Ovary (tissue), 3 donors: ENCODE measurements around the gene PABPN1.

Experiments used
- EP300 ChIP-seq: sonication (generic); formaldehyde crosslinking; IDR thresholded peaks from one replicate; pipeline ENCODE4 v1.6.1; 2017; ENCODE audit warnings: antibody characterized with exemption
- TF ChIP-seq, protein P1 (sequence below), 3 donors: fragments of 450-650 bp in 2 of 3; fragments of 200-600 bp in 1 of 3; IDR thresholded peaks; one replicate each; pipeline versions ENCODE4 v1.5.1 to v1.8.0; 2016 to 2022; ENCODE audit warnings: antibody characterized with exemption in 3 of 3, mild to moderate bottlenecking in 1 of 3
- donor health status: DM: no; HTN: no; CAD: no.

DNA sequence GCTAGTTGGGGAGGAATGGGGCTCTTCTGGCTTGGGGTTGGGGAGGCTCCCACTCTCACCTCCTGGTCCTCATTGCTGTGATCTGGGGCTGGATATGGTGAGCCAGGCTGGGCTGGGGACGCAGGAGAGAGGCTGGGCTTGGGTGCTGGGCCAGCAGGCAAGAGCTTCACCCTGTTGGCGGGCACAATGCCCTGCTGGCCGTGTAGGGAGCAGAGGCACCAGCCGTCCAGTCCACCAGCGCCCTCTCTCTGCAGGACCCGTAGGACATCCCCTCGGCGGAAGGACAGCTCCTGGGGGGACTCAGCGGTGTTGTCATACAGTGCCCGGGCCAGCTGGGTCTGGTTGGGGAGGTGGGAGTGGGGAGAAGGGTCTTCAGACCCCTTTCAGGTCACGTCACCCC, 39.2 kb downstream of the PABPN1 start:
- TF ChIP-seq, protein P1, sequence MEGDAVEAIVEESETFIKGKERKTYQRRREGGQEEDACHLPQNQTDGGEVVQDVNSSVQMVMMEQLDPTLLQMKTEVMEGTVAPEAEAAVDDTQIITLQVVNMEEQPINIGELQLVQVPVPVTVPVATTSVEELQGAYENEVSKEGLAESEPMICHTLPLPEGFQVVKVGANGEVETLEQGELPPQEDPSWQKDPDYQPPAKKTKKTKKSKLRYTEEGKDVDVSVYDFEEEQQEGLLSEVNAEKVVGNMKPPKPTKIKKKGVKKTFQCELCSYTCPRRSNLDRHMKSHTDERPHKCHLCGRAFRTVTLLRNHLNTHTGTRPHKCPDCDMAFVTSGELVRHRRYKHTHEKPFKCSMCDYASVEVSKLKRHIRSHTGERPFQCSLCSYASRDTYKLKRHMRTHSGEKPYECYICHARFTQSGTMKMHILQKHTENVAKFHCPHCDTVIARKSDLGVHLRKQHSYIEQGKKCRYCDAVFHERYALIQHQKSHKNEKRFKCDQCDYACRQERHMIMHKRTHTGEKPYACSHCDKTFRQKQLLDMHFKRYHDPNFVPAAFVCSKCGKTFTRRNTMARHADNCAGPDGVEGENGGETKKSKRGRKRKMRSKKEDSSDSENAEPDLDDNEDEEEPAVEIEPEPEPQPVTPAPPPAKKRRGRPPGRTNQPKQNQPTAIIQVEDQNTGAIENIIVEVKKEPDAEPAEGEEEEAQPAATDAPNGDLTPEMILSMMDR (IDR thresholded peaks at IDR 0.05) = no peak
- no peak for TF ChIP-seq EP300
